Renal cortex interstitium (tissue), 11 donors: ENCODE measurements around the gene FRMD4B. TPM values are rescaled to one million over a fixed set of nuclear protein-coding genes. Genes with fewer than 3 reads are reported as not detected.

Source experiments
- DNase-seq, 11 donors: peaks; one replicate each; pipeline ENCODE4 v3.0.0-alpha.2; 2013; ENCODE audit warnings: low read depth in 9 of 11, low spot score in 4 of 11; ENCODE audit errors: extremely low read depth in 1 of 11
- polyA plus RNA-seq, 3 donors: library from polyadenylated mRNA; unstranded; fragments of 120-200 nt; gene quantifications; one replicate each; pipeline ENCODE4 v1.2.1, GENCODE V29; 2013; ENCODE audit not compliant: insufficient read length in 3 of 3

The FRMD4B gene
- polyA plus RNA-seq, 3 donors: 42.4 to 45.6 (median 45.2) TPM

DNA sequence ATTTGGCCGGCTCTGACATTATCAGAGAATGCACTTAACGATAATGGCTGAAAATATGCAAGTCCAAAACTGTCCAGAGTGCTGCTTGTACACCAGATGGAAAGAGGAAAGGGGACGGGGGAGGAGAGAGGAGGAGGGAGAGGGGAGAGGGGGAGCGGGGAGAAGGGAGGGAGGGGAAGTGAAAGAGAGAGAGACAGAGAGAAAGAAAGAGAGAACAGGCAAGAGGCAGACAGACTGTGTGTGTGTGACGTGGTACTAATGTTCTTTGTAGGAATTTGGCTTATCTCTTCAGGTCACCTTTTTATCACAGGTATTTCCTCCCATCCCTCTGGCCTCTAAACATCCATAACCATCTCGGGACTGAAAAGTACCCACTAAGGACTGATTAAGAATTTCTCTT is 188.4 kb downstream of the FRMD4B start:
- DNase-seq: no peak

DNA sequence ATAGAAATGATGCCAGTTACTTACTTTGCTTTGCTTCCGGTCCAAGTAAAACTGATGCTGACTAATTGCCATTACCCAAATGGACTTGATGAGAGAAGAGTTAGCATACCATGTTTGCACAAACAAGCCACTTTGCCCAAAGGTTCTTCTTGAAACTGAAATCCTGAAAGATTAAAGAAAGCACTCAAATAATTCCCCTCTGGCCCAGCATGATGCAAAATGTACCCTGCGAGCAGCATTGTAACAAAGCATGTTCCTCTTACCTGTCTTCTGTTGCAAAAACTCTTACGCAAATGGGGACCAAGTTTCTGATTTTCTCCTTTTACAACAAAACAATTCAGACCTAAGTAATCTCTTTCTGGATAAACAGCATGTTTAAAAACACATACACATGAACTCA is 189.0 kb downstream of the FRMD4B start:
- no peak for DNase-seq

DNA sequence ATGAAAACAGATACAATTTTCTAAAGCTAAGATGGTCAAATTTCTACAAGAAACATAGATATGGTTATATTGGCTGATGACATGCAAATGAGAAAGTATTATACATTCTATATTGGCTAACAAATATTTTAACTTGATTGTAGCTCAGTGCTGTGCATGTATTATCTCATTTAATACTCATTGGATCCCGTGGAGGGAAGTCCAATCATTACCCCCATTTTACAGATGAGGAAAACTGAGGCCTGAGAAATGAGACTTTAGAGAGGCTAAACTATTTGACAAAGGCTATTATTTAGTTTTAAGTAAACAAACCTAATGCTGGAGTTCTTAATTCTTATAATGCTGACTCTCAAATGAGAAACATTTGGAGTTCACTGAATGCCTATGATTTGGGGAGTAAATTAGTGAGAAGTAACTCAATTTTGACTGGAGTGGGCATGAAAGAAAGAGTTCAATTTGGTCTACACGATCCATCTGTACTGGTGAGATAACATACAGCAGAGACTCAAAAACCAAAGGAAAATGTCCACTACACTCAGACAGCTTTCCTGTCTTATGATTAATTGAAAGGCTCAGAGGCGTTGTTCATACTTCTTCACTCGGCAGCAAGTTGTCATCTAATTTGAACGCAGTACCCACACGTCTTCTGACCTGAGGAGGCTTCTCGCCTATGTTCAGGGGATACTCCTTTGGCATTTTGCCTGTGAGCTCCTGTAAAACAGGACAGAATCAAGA is 191.3 kb downstream of the FRMD4B start:
- DNase-seq: no peak

DNA sequence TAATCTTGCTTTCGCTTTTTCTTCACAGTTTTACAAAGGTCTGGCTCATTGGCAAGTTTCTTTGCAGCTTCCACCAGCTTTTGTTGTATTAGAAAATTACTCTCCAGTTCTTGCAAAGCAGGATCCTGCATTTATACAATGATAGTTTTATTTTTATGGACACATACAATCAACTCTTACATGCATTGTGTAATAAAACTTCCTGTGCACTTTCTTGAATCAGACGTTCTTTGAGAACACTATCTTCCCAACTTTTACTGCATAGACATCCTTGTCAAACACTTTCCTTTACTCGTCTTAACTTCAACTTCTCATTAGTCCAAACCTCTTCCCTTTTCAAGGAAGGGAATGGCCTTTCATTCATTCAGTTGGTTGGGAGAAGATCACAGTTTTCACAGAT is 192.1 kb downstream of the FRMD4B start:
- DNase-seq: no peak

DNA sequence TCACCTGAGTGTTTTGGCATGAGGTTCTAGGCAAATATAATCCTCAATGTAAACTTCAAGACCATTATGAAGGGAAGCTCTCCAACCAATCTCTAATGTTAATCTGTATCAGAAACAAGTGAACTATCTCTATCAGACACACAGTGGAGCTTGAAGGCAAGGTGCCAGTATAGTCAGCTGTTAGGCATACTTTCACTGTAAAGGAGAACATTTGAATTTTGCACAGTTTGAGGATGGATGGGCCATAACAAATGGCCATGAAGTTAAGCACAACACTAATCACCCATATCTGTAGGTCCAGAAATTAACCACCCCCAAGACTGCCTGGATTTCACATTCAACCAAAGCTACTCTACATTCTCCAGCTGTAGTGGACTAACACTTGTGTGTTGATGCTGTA is 194.4 kb downstream of the FRMD4B start:
- DNase-seq: no peak

DNA sequence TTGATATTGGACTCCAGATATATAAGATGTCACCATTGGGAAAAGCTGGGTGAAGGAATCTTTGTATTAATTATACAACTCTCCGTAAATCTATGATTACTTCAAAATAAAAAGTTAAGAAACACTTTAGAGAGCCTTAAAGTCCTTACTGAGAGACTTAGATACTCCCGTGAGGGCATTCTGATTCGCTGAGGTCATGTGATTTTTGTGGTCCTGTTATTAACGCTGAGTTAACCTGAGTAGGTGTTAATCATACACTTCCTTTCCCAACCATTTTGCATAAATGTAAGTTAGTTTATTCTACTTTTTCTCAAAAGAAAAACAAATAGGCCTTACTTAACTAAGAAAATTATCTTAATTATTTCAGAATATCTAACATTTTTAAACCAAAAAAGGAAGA is 196.4 kb downstream of the FRMD4B start:
- no peak for DNase-seq

DNA sequence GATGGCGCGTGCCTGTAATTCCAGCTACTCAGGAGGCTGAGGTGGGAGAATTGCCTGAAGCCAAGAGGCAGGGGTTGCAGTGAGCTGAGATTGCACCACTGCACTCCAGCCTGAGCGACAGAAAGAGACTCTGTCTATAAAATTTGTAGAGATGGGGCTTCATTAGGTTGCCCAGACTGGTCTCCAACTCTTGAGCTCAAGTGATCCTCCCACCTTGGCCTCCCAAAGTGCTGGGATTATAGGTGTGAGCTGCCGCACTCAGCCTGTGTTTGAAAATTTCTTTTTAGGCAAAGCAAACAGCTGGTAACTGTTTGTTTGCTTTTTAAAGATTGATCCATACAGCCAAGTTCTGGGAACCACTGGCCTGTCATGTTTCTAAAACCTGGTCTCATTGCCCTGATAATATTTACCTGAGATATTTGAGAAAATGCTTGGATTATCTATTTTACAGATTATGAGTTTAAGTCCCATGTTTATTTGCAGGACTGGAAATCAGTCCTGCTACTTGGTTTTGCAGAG is 199.3 kb downstream of the FRMD4B start:
- DNase-seq: no peak

DNA sequence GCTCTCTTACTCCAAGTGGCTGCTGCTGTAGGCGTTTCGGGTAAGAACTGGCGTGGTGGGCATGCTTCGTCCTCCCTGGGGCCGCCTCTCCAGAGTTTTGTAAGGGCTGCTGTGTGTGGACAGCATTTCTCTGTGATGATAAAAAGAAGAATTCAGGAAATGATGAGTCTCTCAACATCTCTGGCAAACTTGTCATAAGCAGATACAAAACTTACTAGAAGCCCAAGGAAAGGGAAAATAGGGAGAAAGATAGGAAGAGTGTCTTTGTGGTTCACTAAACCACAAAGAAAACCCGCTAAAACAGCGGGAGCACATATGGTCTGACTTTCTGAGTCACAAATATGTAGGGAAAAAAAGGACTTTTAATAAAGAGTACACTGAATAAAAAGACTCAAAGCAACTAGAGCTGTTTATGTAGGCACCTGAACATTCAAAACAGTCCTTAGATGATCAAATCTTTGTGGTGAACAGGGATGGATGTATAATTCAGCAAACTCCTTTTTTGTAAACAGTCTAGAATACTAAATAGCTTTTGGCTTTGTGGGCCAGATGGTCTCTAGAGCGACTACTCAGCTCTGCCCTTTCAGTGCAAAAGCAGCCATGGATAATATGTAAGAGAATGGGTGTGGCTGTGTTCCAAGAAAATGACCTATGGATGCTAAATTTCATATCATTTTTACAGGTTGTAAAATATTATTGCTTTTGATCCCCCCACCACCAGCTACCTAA is 203.1 kb downstream of the FRMD4B start:
- DNase-seq: no peak

DNA sequence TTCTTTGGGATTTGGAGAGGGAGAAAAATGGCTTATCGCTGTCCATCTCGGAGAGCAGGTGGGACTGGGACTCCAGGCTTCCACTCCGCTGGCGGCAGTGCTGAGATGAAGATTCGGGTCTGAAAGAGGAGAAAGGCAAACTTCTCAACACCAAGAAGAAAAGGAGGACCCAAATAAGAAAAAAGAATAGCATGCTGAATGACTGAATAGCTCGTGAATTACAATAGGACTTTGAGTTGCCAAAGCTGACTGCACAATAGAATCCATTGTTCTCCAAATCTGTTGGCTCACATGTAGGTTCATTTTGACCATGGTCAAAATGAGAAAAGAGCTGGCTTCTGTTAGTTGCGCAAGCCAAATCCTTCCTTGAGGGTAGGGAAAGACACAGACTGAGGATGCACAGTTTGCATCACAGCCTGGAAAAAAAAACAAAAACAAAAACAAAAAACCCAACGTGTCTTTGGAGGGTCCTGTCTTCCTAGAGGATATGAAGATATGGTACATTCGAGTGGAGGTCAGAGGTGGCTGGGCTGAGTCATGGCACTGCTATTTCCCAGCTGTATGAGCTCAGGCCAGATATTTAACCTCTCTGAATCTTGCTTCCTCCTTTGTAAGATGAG is 204.2 kb downstream of the FRMD4B start:
- DNase-seq: peak in 1 of 11 donors; percentile 17

DNA sequence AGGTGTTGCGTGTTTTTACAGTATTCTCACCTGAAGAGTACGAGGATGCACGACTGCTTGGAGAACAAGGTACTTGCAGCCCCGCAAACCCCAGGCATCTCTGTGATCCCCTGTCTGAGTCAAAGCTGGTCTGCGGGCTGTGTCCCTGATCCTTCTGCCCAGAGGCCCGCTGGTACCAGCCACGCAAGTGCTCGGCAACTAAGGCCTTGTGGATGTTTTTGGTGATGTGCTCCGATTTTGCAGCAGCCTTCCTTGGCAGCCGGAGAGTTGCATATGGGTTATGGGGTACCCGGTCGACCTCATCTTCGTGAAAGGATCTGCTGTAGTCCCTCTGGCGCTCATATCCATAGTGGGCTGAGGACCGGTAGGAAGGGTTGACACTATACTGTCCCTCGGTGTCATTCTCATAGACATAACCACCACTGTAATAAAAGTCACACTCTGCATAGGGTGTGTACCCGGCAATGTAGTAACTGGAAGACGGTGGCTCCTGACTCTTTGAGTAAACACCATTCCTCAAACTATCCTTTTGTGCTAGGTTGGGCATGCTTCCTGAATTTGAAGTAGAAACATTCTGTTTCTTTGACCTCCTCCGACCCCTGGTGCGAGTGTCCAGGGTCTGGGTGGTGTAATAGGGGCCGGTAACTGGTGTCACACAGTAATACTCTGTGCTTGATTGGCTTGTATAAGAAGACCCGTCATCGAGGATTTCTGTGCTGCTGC is 204.9 kb downstream of the FRMD4B start:
- DNase-seq: no peak

DNA sequence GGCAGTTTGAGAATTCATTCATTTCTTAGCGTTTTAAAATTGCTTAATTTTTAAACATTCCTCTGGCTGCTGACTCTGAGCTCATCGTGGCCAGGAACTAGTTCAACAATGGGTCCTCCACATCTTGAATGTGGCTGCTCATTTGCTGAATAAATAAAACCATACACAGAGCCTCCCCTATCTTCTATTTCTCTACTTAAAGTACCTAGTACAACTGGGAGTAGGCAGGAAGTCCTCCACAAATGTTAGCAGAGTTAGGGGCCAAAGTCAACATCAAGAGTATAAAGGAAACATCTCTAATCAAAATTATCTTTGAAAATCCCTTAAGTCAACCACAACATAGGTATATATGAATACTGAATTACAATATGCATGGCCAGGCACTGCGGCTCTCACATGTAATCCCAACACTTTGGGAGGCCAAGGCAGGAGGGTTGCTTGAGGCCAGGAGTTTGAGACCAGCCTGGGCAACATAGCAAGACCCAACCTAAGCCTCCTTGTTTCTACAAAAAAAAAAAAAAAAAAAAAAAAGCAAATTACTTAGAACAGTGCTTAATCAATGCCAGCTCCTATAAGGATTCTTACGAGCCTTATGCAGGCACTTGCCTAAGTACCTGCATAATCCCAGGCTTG is 206.0 kb downstream of the FRMD4B start:
- DNase-seq: no peak

DNA sequence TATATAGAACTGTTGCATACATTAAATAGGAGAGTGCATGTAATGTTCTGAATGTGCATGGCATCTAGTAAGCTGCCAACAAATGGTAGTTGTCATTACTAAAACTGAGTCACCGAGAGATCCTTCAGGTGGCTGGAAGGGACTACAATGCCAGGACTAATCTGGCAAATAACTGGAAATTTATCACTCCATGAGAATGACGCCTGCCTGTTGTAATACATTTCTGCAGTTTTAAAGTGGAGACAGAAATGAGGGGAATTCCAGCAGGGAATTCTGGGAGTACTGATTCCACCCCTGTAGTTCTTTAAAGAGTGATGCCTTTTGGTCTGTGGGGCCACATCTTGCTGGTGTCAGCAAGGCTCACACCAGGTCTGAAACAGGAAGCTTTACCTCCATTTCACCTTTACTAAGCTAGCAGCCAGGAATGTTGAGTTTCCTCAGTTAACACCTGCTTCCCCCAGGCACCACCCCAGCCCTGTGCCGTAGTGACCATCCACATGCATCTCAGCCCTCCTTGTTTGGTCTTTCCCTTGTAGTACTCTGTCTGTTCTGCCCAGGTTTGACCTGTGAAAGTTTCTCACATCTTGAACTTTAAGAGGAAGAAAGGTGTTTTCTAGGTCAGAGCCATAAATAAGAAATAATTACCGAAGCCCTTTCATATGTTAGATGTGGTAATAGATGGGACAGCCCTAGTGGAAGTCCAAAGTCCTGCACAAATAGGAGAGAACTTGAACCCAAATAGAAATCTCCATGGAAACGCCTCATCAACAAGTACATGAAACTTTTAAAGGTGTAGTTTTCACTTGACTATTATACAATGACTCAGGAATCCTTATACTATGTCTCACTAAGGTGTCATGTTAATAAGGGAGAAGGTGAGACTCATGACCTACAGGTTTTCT is 206.8 kb downstream of the FRMD4B start:
- no peak for DNase-seq

DNA sequence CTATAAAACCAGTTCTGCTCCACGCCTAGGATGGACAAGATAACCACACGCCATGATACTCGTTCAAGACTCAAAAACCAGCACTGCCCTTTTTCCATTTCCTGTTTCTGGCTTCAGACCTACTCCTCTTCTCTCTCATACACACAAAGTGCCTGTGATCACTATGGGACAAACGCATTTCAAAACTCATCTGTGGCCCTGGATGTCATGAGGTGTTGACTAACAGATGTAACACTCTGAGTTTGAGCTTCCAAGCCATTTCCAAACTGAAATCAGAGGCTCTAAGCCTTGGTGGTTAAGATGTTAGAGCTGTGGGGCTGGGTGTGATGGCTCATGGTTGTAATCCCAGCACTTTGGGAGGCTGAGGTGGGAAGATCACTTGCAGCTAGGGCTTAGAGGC is 207.8 kb downstream of the FRMD4B start:
- DNase-seq: no peak

DNA sequence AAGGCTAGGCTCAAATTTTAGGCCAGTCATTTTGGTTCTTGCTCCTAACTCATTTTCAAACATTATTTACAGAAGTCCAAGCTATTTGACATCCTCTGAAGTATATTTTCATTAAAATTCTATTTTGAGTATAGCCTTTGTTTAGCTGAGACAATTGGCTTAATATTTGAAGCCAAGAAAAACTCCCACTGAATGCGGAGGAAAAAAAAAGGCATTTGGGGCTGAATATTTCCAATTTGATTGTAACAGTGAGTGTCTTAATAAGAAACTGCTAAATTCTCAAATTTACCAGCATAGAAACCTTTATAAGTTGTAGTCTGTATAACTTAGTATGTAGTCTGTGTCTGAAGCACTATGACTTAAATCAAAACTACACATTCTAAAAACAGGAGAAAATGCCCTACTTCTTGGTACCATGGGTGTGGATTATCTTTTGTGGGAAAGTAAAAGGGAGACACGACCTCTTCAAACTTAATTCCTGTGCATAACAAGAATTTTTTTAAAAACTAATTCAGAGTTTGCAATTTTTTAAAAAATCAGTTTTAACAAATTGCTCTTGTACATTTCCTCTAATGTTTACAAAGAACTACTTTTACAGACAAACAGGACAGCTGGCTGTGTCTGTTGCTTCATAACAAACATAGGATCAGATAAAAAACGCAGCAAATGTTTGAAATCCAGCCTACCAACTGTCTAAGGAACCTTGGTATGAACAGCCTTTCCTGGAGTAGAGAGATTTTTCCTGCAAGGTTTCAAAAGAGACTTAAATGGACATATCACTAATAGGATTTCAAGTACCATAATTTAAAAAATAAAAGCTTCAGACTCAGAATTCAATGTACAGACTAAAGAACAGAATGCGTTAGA is 210.8 kb downstream of the FRMD4B start:
- DNase-seq: no peak

DNA sequence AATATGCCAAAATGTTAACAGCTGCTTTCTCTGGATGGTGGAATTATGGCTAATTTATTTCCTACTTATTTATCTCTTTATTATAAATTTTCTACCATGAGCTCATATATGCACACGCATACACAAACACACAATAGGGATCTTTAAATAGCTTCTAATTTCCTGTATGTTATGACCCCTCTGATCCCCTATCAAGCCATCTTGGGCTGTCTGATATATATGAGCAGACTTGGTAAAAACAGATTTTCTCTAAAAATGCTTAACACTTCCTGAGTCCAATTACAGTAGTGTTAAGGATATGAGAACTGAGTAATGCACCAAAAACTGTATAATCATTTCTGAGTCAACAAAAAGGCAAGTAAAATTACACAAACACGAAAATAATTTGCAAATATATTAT is 211.4 kb downstream of the FRMD4B start:
- no peak for DNase-seq

DNA sequence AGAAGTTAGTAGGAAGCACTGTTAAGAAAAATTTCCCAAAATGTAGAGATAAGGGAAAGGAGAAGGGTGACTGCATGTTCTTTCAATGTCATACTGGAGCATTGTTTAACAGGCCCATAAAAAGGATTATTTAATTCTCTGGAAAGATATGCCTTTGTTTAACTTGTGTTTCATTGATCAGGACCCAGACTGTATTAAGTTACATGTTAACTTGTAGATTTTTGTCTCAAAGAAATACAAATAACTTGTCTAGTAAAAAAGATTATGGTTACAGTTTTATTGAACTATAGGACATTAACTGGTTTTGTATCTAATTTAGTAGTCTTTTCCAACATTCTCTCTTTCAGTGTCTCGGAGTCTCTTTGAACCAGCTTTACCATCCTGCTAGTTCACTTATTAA is 213.8 kb downstream of the FRMD4B start:
- no peak for DNase-seq

DNA sequence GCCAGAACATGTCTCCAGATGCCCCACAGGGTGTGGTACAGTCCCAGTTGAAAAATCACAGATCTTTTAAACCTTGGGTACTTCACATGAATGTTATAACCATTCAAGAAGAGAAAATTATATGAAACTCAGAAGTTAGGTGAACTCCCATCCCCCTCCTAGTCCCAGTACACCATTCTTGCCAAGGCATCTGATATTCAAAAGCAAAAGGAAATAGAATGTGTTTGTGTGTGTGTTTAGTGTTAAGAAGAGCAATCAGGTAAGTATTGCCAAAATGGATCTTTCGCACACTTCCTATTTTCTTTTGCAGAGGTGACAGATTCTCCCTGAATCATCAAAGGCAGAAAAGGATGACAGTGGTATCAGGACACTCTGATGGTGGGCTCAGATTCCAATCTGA is 219.4 kb downstream of the FRMD4B start:
- no peak for DNase-seq
